Gastroesophageal sphincter (tissue), 3 donors: ENCODE results near the gene EPHB2.

Source experiments
- EP300 ChIP-seq: sonication (generic); formaldehyde crosslinking; IDR thresholded peaks from one replicate; pipeline ENCODE4 v1.6.1; 2017; ENCODE audit warnings: antibody characterized with exemption, mild to moderate bottlenecking
- POLR2A ChIP-seq, 2 donors: fragments of 450-650 bp; IDR thresholded peaks; one replicate each; pipeline ENCODE4 v1.6.1; 2017; ENCODE audit warnings: antibody characterized with exemption in 2 of 2, mild to moderate bottlenecking in 2 of 2, moderate library complexity in 1 of 2
- POLR2AphosphoS5 ChIP-seq: sonication (generic); formaldehyde crosslinking; IDR thresholded peaks from one replicate; pipeline ENCODE4 v1.6.1; 2017; ENCODE audit warnings: antibody characterized with exemption
- TF ChIP-seq, protein P1 (sequence below), 4 experiments: fragments of 200-600 bp in 2 of 4; fragments of 450-650 bp in 2 of 4; sonication (generic) in 1 of 4; IDR thresholded peaks; one replicate each; pipeline ENCODE4 v1.5.1; 2017 to 2019; ENCODE audit warnings: antibody characterized with exemption in 4 of 4, mild to moderate bottlenecking in 2 of 4, moderate library complexity in 2 of 4

DNA sequence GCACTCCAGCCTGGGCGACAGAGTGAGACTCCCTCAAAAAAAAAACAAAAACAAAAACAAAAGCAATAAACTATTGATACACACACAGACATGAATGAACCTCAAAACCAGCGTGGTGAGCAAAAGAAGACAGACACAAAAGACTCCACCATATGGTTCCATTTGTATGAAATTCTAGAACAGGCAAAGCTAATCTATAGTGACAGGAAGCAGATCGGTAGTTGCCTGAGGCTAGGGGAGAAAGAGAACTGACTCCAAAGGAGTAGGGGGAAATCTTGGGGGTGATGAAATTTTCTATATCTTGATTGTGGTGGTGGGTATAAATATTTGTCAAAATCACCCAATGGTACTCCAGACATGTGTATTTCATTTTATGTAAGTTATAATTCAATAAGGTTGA is 241.2 kb downstream of the EPHB2 start:
- TF ChIP-seq, protein P1, sequence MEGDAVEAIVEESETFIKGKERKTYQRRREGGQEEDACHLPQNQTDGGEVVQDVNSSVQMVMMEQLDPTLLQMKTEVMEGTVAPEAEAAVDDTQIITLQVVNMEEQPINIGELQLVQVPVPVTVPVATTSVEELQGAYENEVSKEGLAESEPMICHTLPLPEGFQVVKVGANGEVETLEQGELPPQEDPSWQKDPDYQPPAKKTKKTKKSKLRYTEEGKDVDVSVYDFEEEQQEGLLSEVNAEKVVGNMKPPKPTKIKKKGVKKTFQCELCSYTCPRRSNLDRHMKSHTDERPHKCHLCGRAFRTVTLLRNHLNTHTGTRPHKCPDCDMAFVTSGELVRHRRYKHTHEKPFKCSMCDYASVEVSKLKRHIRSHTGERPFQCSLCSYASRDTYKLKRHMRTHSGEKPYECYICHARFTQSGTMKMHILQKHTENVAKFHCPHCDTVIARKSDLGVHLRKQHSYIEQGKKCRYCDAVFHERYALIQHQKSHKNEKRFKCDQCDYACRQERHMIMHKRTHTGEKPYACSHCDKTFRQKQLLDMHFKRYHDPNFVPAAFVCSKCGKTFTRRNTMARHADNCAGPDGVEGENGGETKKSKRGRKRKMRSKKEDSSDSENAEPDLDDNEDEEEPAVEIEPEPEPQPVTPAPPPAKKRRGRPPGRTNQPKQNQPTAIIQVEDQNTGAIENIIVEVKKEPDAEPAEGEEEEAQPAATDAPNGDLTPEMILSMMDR (IDR thresholded peaks at IDR 0.05) = no peak
- TF ChIP-seq POLR2A (IDR thresholded peaks at IDR 0.05) = no peak
- no peak for TF ChIP-seq POLR2AphosphoS5
- no peak for TF ChIP-seq EP300
